Measurements from ENCODE around the gene APOBEC3A. TPM values are rescaled to one million over a fixed set of nuclear protein-coding genes. Genes with fewer than 3 reads are reported as not detected.

APOBEC3A gene
- polyA plus RNA-seq, 1 of the 3 experiments (the other 2 are of a cell fraction) = not detected

GRCh38 chr22:38907767-38908166, 49.6 kb upstream of the APOBEC3A start:
- DNase-seq = no peak
- 52% methylated on average over 2 of the region's 2 CpGs for WGBS (ENCODE audit: low lambda C conversion rate)
- Histone ChIP-seq H3K36me3 (replicated peaks in 1 of 2; ENCODE audit: control insufficient read depth in 1 of 2, insufficient read depth in 2 of 2, low read length in 1 of 2) (no peaks in the 10 kb centered on the region), H3K79me2 (ENCODE audit: insufficient read depth) (no peaks in the 10 kb centered on the region), H3K4me2 (no peak overlapping the region), H3K27ac (ENCODE audit: low read depth in 2 of 2, low read length in 1 of 2) (no peak overlapping the region), H3K4me3 (ENCODE audit: low read depth in 2 of 2, low read length in 1 of 2) (no peak overlapping the region), H3K9me3 (no peaks in the 10 kb centered on the region; the same call in 1 of the 2 replicates), H3F3A (replicated peaks; ENCODE audit: insufficient read depth) (no peaks in the 10 kb centered on the region), H2AFZ (ENCODE audit: low read depth) (no peak overlapping the region), H3K9me2 (no peaks in the 10 kb centered on the region), H3K4me1 (ENCODE audit: control insufficient read depth in 1 of 2, insufficient read depth in 2 of 2, low read depth in 1 of 2, low read length in 1 of 2) (no peaks in the 10 kb centered on the region), H3K9ac (no peak overlapping the region), H3K27me3 (ENCODE audit: insufficient read depth) (no peaks in the 10 kb centered on the region), H4K20me1 (ENCODE audit: insufficient read depth) (no peaks in the 10 kb centered on the region)
- ChIA-PET POLR2A (no interaction called here), CTCF (interaction anchor here (1.5 kb wide), 1 partner anchor 37 kb away, joined by 3 read pairs; no protein-coding TSS in a partner anchor)
- TF ChIP-seq MAX (IDR thresholded peaks at IDR 0.05; ENCODE audit: low read depth) (no peak), EZH2phosphoT487 (IDR thresholded peaks at IDR 0.05; ENCODE audit: borderline replicate concordance, low read depth) (no peak), FOSL2 (IDR thresholded peaks at IDR 0.05; ENCODE audit: borderline replicate concordance, low read depth) (no peak), TCF12 (IDR thresholded peaks at IDR 0.05) (no peak), RXRA (IDR thresholded peaks at IDR 0.05; ENCODE audit: borderline replicate concordance, low read depth) (no peak), GATA2 (CRISPR knock-in tag; IDR thresholded peaks at IDR 0.05) (no peak), TAF1 (IDR thresholded peaks at IDR 0.05; ENCODE audit: borderline replicate concordance, low read depth, low read length) (no peak), PBX3 (IDR thresholded peaks at IDR 0.05) (no peak), NFIC (IDR thresholded peaks at IDR 0.05; ENCODE audit: borderline replicate concordance) (no peak), FOXJ3 (CRISPR knock-in tag; IDR thresholded peaks at IDR 0.05) (no peak)

- Histone ChIP-seq H3K79me2 (ENCODE audit: insufficient read depth) (no peaks in the 10 kb centered on the region), H3K4me3 (ENCODE audit: low read depth in 2 of 2, low read length in 1 of 2) (no peak overlapping the region), H3F3A (replicated peaks; ENCODE audit: insufficient read depth) (no peaks in the 10 kb centered on the region), H3K9me2 (no peaks in the 10 kb centered on the region), H3K4me2 (no peak overlapping the region), H2AFZ (ENCODE audit: low read depth) (no peak overlapping the region), H3K9me3 (no peaks in the 10 kb centered on the region), H3K9ac (no peak overlapping the region), H3K27me3 (ENCODE audit: insufficient read depth) (no peaks in the 10 kb centered on the region), H3K36me3 (replicated peaks in 1 of 2; ENCODE audit: control insufficient read depth in 1 of 2, insufficient read depth in 2 of 2, low read length in 1 of 2) (no peaks in the 10 kb centered on the region), H4K20me1 (ENCODE audit: insufficient read depth) (no peaks in the 10 kb centered on the region), H3K4me1 (ENCODE audit: control insufficient read depth in 1 of 2, insufficient read depth in 2 of 2, low read depth in 1 of 2, low read length in 1 of 2) (no peaks in the 10 kb centered on the region), H3K27ac (ENCODE audit: low read depth in 2 of 2, low read length in 1 of 2) (no peak overlapping the region)
- 3% methylated on average over 1 of the region's 1 CpG for WGBS (ENCODE audit: low lambda C conversion rate)
- DNase-seq = no peak
- TF ChIP-seq SIN3A (IDR thresholded peaks at IDR 0.05; ENCODE audit: borderline replicate concordance, low read depth, low read length) = no peak
- TF ChIP-seq FOSL2 (IDR thresholded peaks at IDR 0.05; ENCODE audit: borderline replicate concordance, low read depth) = no peak
- TF ChIP-seq EP300 (IDR thresholded peaks at IDR 0.05; ENCODE audit: borderline replicate concordance in 1 of 2, low read depth in 1 of 2, low read length in 1 of 2) = no peak
- no peak for TF ChIP-seq NFIC (IDR thresholded peaks at IDR 0.05; ENCODE audit: borderline replicate concordance)
- TF ChIP-seq YY1 (IDR thresholded peaks at IDR 0.05; ENCODE audit: low read depth) = no peak
- no peak for TF ChIP-seq RXRA (IDR thresholded peaks at IDR 0.05; ENCODE audit: borderline replicate concordance, low read depth)
- no peak for TF ChIP-seq ELF1 (IDR thresholded peaks at IDR 0.05)
- no peak for TF ChIP-seq MXI1 (IDR thresholded peaks at IDR 0.05; ENCODE audit: low read depth, low read length)
- TF ChIP-seq PBX3 (IDR thresholded peaks at IDR 0.05) = no peak
- TF ChIP-seq RAD21 (IDR thresholded peaks at IDR 0.05; ENCODE audit: low read length) = no peak
- TF ChIP-seq FOXM1 (IDR thresholded peaks at IDR 0.05; ENCODE audit: low read depth) = no peak
- no peak for TF ChIP-seq POLR2AphosphoS5 (IDR thresholded peaks at IDR 0.05; ENCODE audit: low read depth, low read length)
- TF ChIP-seq CHD2 (IDR thresholded peaks at IDR 0.05; ENCODE audit: low read length, partially characterized antibody) = no peak
- TF ChIP-seq ZBTB33 (IDR thresholded peaks at IDR 0.05; ENCODE audit: borderline replicate concordance, low read depth) = no peak
- no peak for TF ChIP-seq TEAD4 (IDR thresholded peaks at IDR 0.05; ENCODE audit: borderline replicate concordance, insufficient read depth)
- TF ChIP-seq GATA2 (CRISPR knock-in tag; IDR thresholded peaks at IDR 0.05) = no peak
- no peak for TF ChIP-seq RFX5 (IDR thresholded peaks at IDR 0.05; ENCODE audit: low read length)
- no peak for TF ChIP-seq USF1 (IDR thresholded peaks at IDR 0.05; ENCODE audit: borderline replicate concordance, low read depth)
- TF ChIP-seq JUND (IDR thresholded peaks at IDR 0.05) = no peak
- TF ChIP-seq TCF12 (IDR thresholded peaks at IDR 0.05) = no peak
- ChIA-PET POLR2A (no interaction called here), CTCF (interaction anchor here (0.9 kb wide), 1 partner anchor 41 kb away, joined by 4 read pairs; no protein-coding TSS in a partner anchor)
Measured at GRCh38 chr22:38911434-38911833, 46.0 kb upstream of the APOBEC3A start.
